ENCODE measurements around the gene DCT.
"Not testable (repeated sequence)": the region's sequence is repeated elsewhere in the genome, so short reads cannot be mapped to it uniquely, and the experiment has no call there.

DNA sequence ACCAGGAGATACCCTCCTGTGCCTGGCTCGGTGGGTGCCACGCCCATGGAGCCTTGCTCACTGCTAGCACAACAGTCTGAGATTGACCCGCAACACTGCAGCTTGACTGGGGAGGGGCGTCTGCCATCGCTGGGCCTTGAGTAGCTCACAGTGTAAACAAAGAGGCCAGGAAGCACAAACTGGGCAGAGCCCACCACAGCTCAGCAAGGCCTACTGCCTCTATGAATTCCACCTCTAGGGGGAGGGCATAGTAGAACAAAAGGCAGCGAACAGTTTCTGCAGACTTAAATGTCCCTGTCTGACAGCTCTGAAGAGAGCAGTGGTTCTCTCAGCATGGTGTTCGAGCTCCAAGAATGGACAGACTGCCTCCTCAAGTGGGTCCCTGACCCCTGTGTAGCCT, 47.5 kb upstream of the DCT start:
- TF ChIP-seq, protein P1, sequence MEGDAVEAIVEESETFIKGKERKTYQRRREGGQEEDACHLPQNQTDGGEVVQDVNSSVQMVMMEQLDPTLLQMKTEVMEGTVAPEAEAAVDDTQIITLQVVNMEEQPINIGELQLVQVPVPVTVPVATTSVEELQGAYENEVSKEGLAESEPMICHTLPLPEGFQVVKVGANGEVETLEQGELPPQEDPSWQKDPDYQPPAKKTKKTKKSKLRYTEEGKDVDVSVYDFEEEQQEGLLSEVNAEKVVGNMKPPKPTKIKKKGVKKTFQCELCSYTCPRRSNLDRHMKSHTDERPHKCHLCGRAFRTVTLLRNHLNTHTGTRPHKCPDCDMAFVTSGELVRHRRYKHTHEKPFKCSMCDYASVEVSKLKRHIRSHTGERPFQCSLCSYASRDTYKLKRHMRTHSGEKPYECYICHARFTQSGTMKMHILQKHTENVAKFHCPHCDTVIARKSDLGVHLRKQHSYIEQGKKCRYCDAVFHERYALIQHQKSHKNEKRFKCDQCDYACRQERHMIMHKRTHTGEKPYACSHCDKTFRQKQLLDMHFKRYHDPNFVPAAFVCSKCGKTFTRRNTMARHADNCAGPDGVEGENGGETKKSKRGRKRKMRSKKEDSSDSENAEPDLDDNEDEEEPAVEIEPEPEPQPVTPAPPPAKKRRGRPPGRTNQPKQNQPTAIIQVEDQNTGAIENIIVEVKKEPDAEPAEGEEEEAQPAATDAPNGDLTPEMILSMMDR (IDR thresholded peaks at IDR 0.05; ENCODE audit: low read depth, low read length): not testable (repeated sequence)
- not testable (repeated sequence) for TF ChIP-seq POLR2A (IDR thresholded peaks at IDR 0.05; ENCODE audit: extremely low read depth, insufficient read length); MYC (IDR thresholded peaks at IDR 0.05; ENCODE audit: low read depth, low read length)
- TF ChIP-seq, protein P2, sequence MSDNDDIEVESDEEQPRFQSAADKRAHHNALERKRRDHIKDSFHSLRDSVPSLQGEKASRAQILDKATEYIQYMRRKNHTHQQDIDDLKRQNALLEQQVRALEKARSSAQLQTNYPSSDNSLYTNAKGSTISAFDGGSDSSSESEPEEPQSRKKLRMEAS (IDR thresholded peaks at IDR 0.05; ENCODE audit: low read depth, low read length): not testable (repeated sequence)

Measured in NB4 (cell line).